DMS53 (cell line): Measurements from ENCODE around the gene BLTP3A.
"Not testable (repeated sequence)": the region's sequence is repeated elsewhere in the genome, so short reads cannot be mapped to it uniquely, and the experiment has no call there.

ENCODE experiments used
- DNase-seq: peaks from one replicate; lab custom pipeline; 2025; lab: John Stamatoyannopoulos, UW

The BLTP3A gene

GRCh38 chr6:34791701-34792604 is at the start of gene BLTP3A:
BLTP3A (plus strand) TSS chr6:34792083; CDS start chr6:34792251, 168 bp downstream.
- DNase-seq: peak; percentile 86

- no peak for DNase-seq
Measured at GRCh38 chr6:34742094-34742493, 49.8 kb upstream of the BLTP3A start.

- no peak for DNase-seq
Measured at GRCh38 chr6:34743625-34744293, 48.1 kb upstream of the BLTP3A start.

GRCh38 chr6:34744294-34744647 is 47.6 kb upstream of the BLTP3A start:
- DNase-seq: not testable (repeated sequence)

- peak; percentile 95 for DNase-seq
Measured at GRCh38 chr6:34745277-34746103, 46.4 kb upstream of the BLTP3A start.

- DNase-seq: peak; percentile 45
Measured at GRCh38 chr6:34746104-34746846, 45.6 kb upstream of the BLTP3A start.

- no peak for DNase-seq
Measured at GRCh38 chr6:34748757-34749156, 43.1 kb upstream of the BLTP3A start.

- peak; percentile 81 for DNase-seq
Measured at GRCh38 chr6:34756513-34756856, 35.4 kb upstream of the BLTP3A start.

- peak; percentile 7 for DNase-seq
Measured at GRCh38 chr6:34757687-34758274, 34.1 kb upstream of the BLTP3A start.

- DNase-seq: no peak
Measured at GRCh38 chr6:34760108-34760507, 31.8 kb upstream of the BLTP3A start.

GRCh38 chr6:34761681-34762080 is 30.2 kb upstream of the BLTP3A start:
- DNase-seq: not testable (repeated sequence)

- no peak for DNase-seq
Measured at GRCh38 chr6:34768148-34768547, 23.7 kb upstream of the BLTP3A start.

- no peak for DNase-seq
Measured at GRCh38 chr6:34771727-34772126, 20.2 kb upstream of the BLTP3A start.

- DNase-seq: no peak
Measured at GRCh38 chr6:34772940-34773339, 18.9 kb upstream of the BLTP3A start.

GRCh38 chr6:34773916-34774315 is 18.0 kb upstream of the BLTP3A start:
- no peak for DNase-seq

- DNase-seq: no peak
Measured at GRCh38 chr6:34774967-34775366, 16.9 kb upstream of the BLTP3A start.

- DNase-seq: not testable (repeated sequence)
Measured at GRCh38 chr6:34785375-34785774, 6.5 kb upstream of the BLTP3A start.

- not testable (repeated sequence) for DNase-seq
Measured at GRCh38 chr6:34787152-34787551, 4.7 kb upstream of the BLTP3A start.

GRCh38 chr6:34788111-34788510 is 3.8 kb upstream of the BLTP3A start:
- DNase-seq: no peak

- DNase-seq: peak; percentile 77
Measured at GRCh38 chr6:34791164-34791700, 651 bp upstream of the BLTP3A start.
